Uterus (tissue), 2 donors: ENCODE results near the gene TOP1.

Source experiments
- POLR2A ChIP-seq, 2 donors: fragments of 450-650 bp; IDR thresholded peaks; one replicate each; pipeline ENCODE4 v1.6.1; 2016; ENCODE audit warnings: antibody characterized with exemption in 2 of 2, mild to moderate bottlenecking in 1 of 2, moderate library complexity in 1 of 2
- TF ChIP-seq, protein P1 (sequence below), 4 experiments: fragments of 200-600 bp in 2 of 4; fragments of 450-650 bp in 2 of 4; sonication (generic) in 2 of 4; IDR thresholded peaks; one replicate each; pipeline ENCODE4 v1.5.1; 2016 to 2019; ENCODE audit warnings: antibody characterized with exemption in 4 of 4, mild to moderate bottlenecking in 2 of 4, moderate library complexity in 1 of 4

DNA sequence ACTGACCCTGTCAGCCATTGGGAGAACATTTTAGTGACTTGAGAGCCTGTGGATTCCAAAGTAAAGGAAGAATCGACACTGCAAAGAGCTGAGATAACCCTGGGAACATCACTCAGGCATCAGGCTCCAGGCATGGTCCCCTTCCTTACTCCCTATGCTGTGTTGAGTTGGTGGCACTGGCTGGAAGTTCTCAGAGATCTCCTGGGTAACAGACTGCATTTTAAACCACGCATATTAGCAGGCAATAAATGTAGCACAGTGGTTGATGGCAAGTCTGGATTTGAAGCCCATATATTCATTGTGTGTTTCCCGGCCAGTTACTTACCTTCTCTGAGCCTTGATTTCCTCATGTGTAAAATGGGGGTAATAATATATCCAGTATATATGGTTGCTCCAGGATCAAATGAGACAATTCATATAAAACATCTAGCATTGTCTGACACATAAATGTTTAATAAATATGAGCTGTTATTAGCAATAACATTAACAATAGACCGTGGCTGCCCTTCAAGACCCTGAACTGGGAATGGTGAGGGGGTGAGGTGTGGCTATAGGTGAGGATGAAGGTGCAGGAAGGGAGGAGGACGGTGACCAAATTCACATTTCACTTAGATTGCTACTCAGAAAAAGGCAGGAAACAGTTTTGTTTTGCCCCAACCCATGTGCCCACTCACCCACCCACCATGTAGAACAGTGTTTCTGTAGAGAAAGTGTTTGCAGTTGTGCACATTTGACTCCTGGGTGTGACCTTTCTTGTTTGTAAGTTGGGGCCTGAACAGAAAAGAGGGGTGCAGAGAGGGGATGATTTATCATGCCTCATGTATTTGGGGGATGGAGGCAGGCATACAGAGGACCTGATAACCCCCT is 110.8 kb downstream of the TOP1 start:
- TF ChIP-seq, protein P1, sequence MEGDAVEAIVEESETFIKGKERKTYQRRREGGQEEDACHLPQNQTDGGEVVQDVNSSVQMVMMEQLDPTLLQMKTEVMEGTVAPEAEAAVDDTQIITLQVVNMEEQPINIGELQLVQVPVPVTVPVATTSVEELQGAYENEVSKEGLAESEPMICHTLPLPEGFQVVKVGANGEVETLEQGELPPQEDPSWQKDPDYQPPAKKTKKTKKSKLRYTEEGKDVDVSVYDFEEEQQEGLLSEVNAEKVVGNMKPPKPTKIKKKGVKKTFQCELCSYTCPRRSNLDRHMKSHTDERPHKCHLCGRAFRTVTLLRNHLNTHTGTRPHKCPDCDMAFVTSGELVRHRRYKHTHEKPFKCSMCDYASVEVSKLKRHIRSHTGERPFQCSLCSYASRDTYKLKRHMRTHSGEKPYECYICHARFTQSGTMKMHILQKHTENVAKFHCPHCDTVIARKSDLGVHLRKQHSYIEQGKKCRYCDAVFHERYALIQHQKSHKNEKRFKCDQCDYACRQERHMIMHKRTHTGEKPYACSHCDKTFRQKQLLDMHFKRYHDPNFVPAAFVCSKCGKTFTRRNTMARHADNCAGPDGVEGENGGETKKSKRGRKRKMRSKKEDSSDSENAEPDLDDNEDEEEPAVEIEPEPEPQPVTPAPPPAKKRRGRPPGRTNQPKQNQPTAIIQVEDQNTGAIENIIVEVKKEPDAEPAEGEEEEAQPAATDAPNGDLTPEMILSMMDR (IDR thresholded peaks at IDR 0.05), result no peak
- no peak for TF ChIP-seq POLR2A (IDR thresholded peaks at IDR 0.05)
